KMS-11 (cell line): ENCODE measurements around the gene S100PBP.

Experiments
- H2AFZ ChIP-seq: fragments of 200-600 bp; sonication (generic); 2 replicates; pipeline ENCODE4 v1.6.1; 2016; ENCODE audit warnings: antibody characterized with exemption, mixed run types, low read depth
- H3K27ac ChIP-seq: fragments of 200-600 bp; sonication (generic); 2 replicates; pipeline ENCODE4 v1.6.1; 2016; ENCODE audit warnings: mild to moderate bottlenecking, mixed run types
- H3K27me3 ChIP-seq: fragments of 200-600 bp; sonication (generic); 2 replicates; pipeline ENCODE4 v1.6.1; 2017; ENCODE audit warnings: mild to moderate bottlenecking, low read depth, mixed run types, moderate library complexity; ENCODE audit not compliant: insufficient read depth
- H3K36me3 ChIP-seq: fragments of 200-600 bp; sonication (generic); 2 replicates; pipeline ENCODE4 v1.6.1; 2017; ENCODE audit warnings: mild to moderate bottlenecking, mixed run types; ENCODE audit not compliant: insufficient read depth
- H3K4me1 ChIP-seq: fragments of 200-600 bp; sonication (generic); 2 replicates; pipeline ENCODE4 v1.6.1; 2016; ENCODE audit warnings: mild to moderate bottlenecking, low read depth, mixed run types; ENCODE audit not compliant: poor library complexity, severe bottlenecking
- H3K4me2 ChIP-seq: fragments of 200-600 bp; sonication (generic); 2 replicates; pipeline ENCODE4 v1.7.0; 2016; ENCODE audit warnings: mild to moderate bottlenecking, mixed run types
- H3K4me3 ChIP-seq: fragments of 200-600 bp; sonication (generic); IDR thresholded peaks from 2 replicates; pipeline ENCODE4 v1.6.1; 2017; ENCODE audit warnings: low read depth, low read length, mixed read lengths; ENCODE audit not compliant: insufficient read depth
- H3K79me2 ChIP-seq: fragments of 200-600 bp; sonication (generic); 2 replicates; pipeline ENCODE4 v1.6.1; 2016; ENCODE audit warnings: low read depth, mixed run types; ENCODE audit not compliant: insufficient read depth
- H3K9ac ChIP-seq: fragments of 200-600 bp; sonication (generic); 2 replicates; pipeline ENCODE4 v1.6.1; 2016; ENCODE audit warnings: mild to moderate bottlenecking, mixed run types
- H4K20me1 ChIP-seq: fragments of 200-600 bp; sonication (generic); 2 replicates; pipeline ENCODE4 v1.6.1; 2016; ENCODE audit warnings: mild to moderate bottlenecking, mixed run types; ENCODE audit not compliant: insufficient read depth
- TF ChIP-seq, protein P1 (sequence below): fragments of 200-600 bp; sonication (generic); conservative IDR thresholded peaks from 2 replicates; pipeline ENCODE4 v1.6.1; 2017; ENCODE audit warnings: low read depth, mild to moderate bottlenecking, antibody characterized with exemption, low read length, moderate library complexity, mixed read lengths

S100PBP gene

DNA sequence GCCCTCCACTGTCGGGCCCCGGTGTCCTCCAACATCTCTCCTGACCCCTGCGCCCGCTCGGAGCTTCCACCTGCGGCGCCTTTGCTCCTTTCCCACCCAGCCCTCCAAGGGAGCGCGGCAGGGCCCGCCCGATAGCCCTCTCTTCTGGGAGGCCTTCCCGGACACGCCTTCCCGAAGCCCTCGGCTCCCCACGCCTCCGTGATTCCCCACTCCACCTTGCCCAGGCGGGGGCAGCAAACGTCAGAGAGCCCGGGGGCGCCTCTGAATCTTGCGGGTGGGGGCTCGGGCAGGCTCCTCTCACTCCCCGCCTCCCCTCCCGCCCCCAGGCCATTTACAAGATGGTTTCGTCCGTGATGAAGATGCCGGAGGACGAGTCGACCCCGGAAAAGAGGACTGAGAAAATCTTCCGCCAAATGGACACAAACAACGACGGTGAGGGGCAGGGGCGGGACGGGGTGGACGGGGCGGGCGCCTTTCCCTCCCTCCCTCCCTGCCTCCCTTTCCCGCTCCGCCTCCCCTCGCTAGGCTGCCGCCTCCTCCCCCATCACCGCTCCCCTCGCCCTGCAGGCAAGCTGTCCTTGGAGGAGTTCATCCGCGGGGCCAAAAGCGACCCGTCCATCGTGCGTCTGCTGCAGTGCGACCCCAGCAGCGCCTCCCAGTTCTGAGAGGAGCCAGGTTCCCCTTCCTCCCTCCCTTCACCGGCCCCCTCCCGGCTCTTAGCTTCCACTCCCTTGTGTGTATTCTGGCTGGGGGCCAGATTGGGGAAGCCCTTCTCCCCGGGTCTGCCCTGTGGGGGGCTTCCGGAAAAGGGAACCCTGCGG is 76.0 kb downstream of the S100PBP start:
- Histone ChIP-seq H3K4me3 (no peak overlapping the region), H3K4me2 (no peak overlapping the region), H3K27ac (no peak overlapping the region), H3K9ac (no peak overlapping the region), H2AFZ (no peak overlapping the region), H3K27me3 (peaks cover 5% of the 10 kb centered on the region; the same call in 1 of the 2 replicates), H4K20me1 (no peaks in the 10 kb centered on the region), H3K79me2 (no peaks in the 10 kb centered on the region), H3K4me1 (no peaks in the 10 kb centered on the region), H3K36me3 (no peaks in the 10 kb centered on the region)
- TF ChIP-seq, protein P1, sequence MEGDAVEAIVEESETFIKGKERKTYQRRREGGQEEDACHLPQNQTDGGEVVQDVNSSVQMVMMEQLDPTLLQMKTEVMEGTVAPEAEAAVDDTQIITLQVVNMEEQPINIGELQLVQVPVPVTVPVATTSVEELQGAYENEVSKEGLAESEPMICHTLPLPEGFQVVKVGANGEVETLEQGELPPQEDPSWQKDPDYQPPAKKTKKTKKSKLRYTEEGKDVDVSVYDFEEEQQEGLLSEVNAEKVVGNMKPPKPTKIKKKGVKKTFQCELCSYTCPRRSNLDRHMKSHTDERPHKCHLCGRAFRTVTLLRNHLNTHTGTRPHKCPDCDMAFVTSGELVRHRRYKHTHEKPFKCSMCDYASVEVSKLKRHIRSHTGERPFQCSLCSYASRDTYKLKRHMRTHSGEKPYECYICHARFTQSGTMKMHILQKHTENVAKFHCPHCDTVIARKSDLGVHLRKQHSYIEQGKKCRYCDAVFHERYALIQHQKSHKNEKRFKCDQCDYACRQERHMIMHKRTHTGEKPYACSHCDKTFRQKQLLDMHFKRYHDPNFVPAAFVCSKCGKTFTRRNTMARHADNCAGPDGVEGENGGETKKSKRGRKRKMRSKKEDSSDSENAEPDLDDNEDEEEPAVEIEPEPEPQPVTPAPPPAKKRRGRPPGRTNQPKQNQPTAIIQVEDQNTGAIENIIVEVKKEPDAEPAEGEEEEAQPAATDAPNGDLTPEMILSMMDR = no peak

DNA sequence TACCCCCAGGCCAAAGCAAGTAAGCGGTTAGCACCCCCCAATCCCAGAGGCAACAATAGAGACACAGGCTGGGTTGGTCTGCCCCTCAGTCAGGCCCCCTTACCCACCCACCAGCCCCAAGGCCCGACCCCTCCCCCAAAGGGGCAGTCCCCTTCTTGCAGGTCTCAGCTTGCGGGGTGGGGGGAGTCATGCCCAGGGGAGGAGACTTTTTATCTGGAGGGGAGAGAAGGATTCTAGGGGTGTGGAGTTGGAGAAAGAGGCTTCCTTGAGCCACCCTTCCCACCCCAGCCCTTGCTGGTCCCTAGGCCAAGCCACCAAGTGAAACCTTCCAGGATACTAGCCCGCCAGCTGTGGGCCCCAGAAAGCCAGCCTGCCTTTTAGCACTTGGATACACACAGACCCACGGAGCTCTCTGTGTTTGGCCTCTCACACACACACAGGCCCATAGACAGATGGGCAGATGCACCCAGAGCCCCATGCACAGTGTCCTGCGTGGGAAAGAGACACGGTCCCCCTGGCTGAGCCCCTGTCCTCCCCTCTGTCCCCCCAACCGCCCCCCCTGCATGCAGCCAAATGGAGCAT is 76.7 kb downstream of the S100PBP start:
- Histone ChIP-seq H3K79me2 (no peaks in the 10 kb centered on the region), H3K27ac (no peak overlapping the region), H3K4me2 (no peak overlapping the region), H3K9ac (no peak overlapping the region), H3K4me3 (no peak overlapping the region), H3K4me1 (no peaks in the 10 kb centered on the region), H4K20me1 (no peaks in the 10 kb centered on the region), H3K27me3 (peaks cover 3% of the 10 kb centered on the region; the same call in 1 of the 2 replicates), H3K36me3 (no peaks in the 10 kb centered on the region), H2AFZ (no peak overlapping the region)
- TF ChIP-seq, protein P1 = no peak

DNA sequence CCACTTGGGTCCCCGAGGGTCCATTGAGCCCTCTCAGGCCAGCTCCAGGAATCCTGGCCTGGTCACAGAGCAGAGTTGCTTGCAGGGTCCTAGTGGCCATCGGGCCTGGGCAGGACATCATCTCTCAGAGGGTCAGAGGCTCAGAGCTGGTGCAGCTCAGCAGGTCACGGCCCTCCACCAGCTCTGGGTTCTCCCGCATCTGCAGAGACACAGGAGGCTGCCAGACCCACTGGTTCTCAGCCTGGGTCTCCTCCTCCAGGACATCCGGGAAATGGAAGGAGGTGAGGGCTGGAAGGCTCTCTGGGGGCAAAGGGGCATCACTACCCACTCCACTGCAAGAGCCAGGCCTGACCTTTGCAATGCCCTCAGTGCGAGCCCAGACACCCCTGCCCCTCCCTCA is 77.2 kb downstream of the S100PBP start:
- Histone ChIP-seq H3K4me2 (no peak overlapping the region), H3K4me3 (no peak overlapping the region), H4K20me1 (no peaks in the 10 kb centered on the region), H3K4me1 (no peaks in the 10 kb centered on the region), H3K9ac (no peak overlapping the region), H3K79me2 (no peaks in the 10 kb centered on the region), H2AFZ (no peak overlapping the region), H3K27ac (no peak overlapping the region), H3K27me3 (no peaks in the 10 kb centered on the region; the same call in 1 of the 2 replicates), H3K36me3 (no peaks in the 10 kb centered on the region)
- TF ChIP-seq, protein P1 = no peak

DNA sequence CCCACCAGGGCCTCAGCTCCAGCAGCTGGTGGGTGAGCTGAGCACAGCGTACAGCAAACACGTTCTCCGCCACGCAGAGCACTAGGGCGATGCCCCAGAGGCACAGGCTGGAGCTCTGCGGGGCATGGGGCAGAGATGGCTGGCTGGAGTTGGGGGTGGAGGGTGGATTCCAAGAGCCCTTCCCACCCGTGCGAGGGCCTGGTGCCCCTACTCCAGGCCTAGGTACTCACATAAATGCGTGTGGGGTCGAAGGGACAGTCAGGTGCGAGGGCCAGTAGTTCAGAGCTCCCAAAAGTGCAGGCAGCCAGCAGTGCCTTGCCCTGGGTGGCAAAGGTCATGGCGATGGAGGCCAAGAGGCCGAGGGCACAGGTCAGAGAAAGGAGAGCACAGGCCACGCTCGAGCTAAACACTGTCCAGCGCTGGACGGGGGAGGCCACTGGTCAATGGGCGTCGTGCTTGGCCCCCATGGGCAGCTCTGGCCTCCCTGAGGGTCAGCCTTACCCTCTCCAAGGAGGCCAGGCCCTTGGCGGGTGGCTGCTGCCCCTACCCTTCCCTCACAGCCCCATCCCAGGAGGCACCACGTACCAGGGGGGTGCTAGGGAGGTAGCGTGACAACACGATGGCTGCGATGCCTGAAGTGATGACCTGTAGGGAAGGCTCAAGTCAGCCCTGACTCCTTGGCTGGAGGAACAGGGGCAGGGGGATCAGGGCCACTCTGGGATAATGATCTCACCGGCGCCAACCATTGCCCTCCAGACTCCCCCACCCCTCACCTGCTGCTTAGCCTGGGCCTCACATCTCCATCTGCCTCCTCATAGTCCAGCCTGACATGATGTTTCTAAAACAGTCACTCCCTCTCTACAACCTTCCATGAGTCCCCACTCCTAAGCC is 78.1 kb downstream of the S100PBP start:
- TF ChIP-seq, protein P1 = no peak
- no peaks in the 10 kb centered on the region for H3K79me2 ChIP-seq

More for the DNA sequence above, 78.1 kb downstream of the S100PBP start:
- H3K4me2 ChIP-seq = no peak overlapping the region
- H3K4me3 ChIP-seq = no peak overlapping the region
- H3K27me3 ChIP-seq = no peaks in the 10 kb centered on the region; the same call in 1 of the 2 replicates
- no peak overlapping the region for H3K9ac ChIP-seq
- H4K20me1 ChIP-seq = no peaks in the 10 kb centered on the region
- no peaks in the 10 kb centered on the region for H3K4me1 ChIP-seq
- H2AFZ ChIP-seq = no peak overlapping the region
- no peaks in the 10 kb centered on the region for H3K36me3 ChIP-seq
- no peak overlapping the region for H3K27ac ChIP-seq
